OCI-LY7 (cell line): ENCODE data around the gene STRADB. TPM values are rescaled to one million over a fixed set of nuclear protein-coding genes. Genes with fewer than 3 reads are reported as not detected.

Experiments used
- BruUV-seq: library from RNA; stranded (reverse); fragments of 400-500 nt; replicated peaks from 2 replicates; lab custom pipeline; 2021; lab: Mats Ljungman, UMichigan
- CTCF ChIA-PET: fragments of 300-600 bp; sonication (Branson Sonifier 250); formaldehyde crosslinking; loops from one replicate; lab custom pipeline; 2022; ENCODE audit warnings: antibody characterized with exemption; ENCODE audit not compliant: unreplicated experiment; lab: Charles Lee
- POLR2A ChIA-PET: fragments of 300-600 bp; sonication (Branson Sonifier 250); formaldehyde crosslinking; loops from one replicate; lab custom pipeline; 2022; ENCODE audit warnings: antibody characterized with exemption; lab: Charles Lee
- DNase-seq: peaks from one replicate; pipeline ENCODE4 v3.0.0-alpha.2; 2015; ENCODE audit warnings: low spot score
- H2AFZ ChIP-seq: fragments of 200-600 bp; sonication (generic), shearing (Covaris generic); 2 replicates; pipeline ENCODE4 v1.6.1; 2014; ENCODE audit warnings: mild to moderate bottlenecking, antibody characterized with exemption, low read length, moderate library complexity
- H3K27ac ChIP-seq: fragments of 200-600 bp; sonication (generic); 2 replicates; pipeline ENCODE4 v1.5.1; 2014; ENCODE audit warnings: mixed run types, low read depth, mild to moderate bottlenecking, moderate library complexity, low read length, inconsistent platforms; ENCODE audit not compliant: poor library complexity, severe bottlenecking
- H3K36me3 ChIP-seq: fragments of 200-600 bp; sonication (generic); 2 replicates; pipeline ENCODE4 v1.6.1; 2014; ENCODE audit warnings: mild to moderate bottlenecking, antibody characterized with exemption, low read length, moderate library complexity, mixed read lengths; ENCODE audit not compliant: insufficient read depth
- H3K4me1 ChIP-seq: fragments of 200-600 bp; sonication (generic); 2 replicates; pipeline ENCODE4 v1.5.1; 2014; ENCODE audit warnings: mild to moderate bottlenecking, low read length; ENCODE audit not compliant: insufficient read depth, poor library complexity, severe bottlenecking
- H3K4me2 ChIP-seq: fragments of 200-600 bp; sonication (generic); 2 replicates; pipeline ENCODE4 v1.6.1; 2014; ENCODE audit warnings: mild to moderate bottlenecking, low read length
- H3K4me3 ChIP-seq: fragments of 200-600 bp; sonication (generic); 2 replicates; pipeline ENCODE4 v1.5.1; 2014; ENCODE audit warnings: mild to moderate bottlenecking, low read depth, low read length; ENCODE audit not compliant: poor library complexity, severe bottlenecking
- H3K79me2 ChIP-seq: fragments of 200-600 bp; sonication (generic); 2 replicates; pipeline ENCODE4 v1.6.1; 2016; ENCODE audit warnings: low read depth, mild to moderate bottlenecking, low read length, moderate library complexity, mixed read lengths; ENCODE audit not compliant: insufficient read depth
- H3K9me2 ChIP-seq: fragments of 200-600 bp; sonication (generic); 2 replicates; pipeline ENCODE4 v1.6.1; 2016; ENCODE audit warnings: mild to moderate bottlenecking, low read length, mixed read lengths; ENCODE audit not compliant: insufficient read depth
- H3K9me3 ChIP-seq: fragments of 200-600 bp; sonication (generic); 2 replicates; pipeline ENCODE4 v1.6.1; 2014; ENCODE audit warnings: mild to moderate bottlenecking, mixed run types, low read length, mixed read lengths
- H4K20me1 ChIP-seq: fragments of 200-600 bp; sonication (generic); 2 replicates; pipeline ENCODE4 v1.6.1; 2014; ENCODE audit warnings: mild to moderate bottlenecking, antibody characterized with exemption, low read length, moderate library complexity, mixed read lengths; ENCODE audit not compliant: insufficient read depth
- EZH2phosphoT487 ChIP-seq: fragments of 200-600 bp; sonication (generic); IDR thresholded peaks from 2 replicates; pipeline ENCODE4 v1.6.1; 2018; ENCODE audit warnings: low read depth, borderline replicate concordance, mild to moderate bottlenecking, mixed run types, antibody characterized with exemption, low read length, moderate library complexity, mixed read lengths
- intact Hi-C: fragments of 100-400 bp; cut with micrococcal nuclease; formaldehyde crosslinking; loops from one replicate; pipeline ENCODE4 v1.10.0; 2022; ENCODE audit not compliant: unreplicated experiment
- total RNA-seq, 2 experiments: library from RNA; depleted of rRNA in 1 of 2; stranded (reverse); fragments of >200 nt in 1 of 2; shearing (Covaris generic) in 1 of 2; gene quantifications; 2 replicates each; pipeline ENCODE4 v1.2.3, GENCODE V29; 2014 to 2022
- TF ChIP-seq, protein P1 (sequence below): fragments of 200-600 bp; sonication (generic); conservative IDR thresholded peaks from 2 replicates; pipeline ENCODE4 v1.5.1; 2014; ENCODE audit warnings: mild to moderate bottlenecking, antibody characterized with exemption, low read length, moderate library complexity, mixed read lengths

Gene STRADB
- total RNA-seq, 2 experiments from 2014 or later, result 8.4 to 21.4 TPM

- no peak overlapping the region for H3K4me3 ChIP-seq
- POLR2A ChIA-PET, result no interaction called here
- BruUV-seq, result no TSS peak
- no peak overlapping the region for H3K4me2 ChIP-seq
- H3K9me2 ChIP-seq, result no peaks in the 10 kb centered on the region
- no peaks in the 10 kb centered on the region for H4K20me1 ChIP-seq
- TF ChIP-seq, protein P1, sequence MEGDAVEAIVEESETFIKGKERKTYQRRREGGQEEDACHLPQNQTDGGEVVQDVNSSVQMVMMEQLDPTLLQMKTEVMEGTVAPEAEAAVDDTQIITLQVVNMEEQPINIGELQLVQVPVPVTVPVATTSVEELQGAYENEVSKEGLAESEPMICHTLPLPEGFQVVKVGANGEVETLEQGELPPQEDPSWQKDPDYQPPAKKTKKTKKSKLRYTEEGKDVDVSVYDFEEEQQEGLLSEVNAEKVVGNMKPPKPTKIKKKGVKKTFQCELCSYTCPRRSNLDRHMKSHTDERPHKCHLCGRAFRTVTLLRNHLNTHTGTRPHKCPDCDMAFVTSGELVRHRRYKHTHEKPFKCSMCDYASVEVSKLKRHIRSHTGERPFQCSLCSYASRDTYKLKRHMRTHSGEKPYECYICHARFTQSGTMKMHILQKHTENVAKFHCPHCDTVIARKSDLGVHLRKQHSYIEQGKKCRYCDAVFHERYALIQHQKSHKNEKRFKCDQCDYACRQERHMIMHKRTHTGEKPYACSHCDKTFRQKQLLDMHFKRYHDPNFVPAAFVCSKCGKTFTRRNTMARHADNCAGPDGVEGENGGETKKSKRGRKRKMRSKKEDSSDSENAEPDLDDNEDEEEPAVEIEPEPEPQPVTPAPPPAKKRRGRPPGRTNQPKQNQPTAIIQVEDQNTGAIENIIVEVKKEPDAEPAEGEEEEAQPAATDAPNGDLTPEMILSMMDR, result no peak
- TF ChIP-seq EZH2phosphoT487, result no peak
- intact Hi-C loops, result no loop called here
- H3K9me3 ChIP-seq, result no peaks in the 10 kb centered on the region
- DNase-seq, result no peak
- CTCF ChIA-PET, result no interaction called here
- H2AFZ ChIP-seq, result no peak overlapping the region
- no peak overlapping the region for H3K27ac ChIP-seq
- no peaks in the 10 kb centered on the region for H3K79me2 ChIP-seq
- H3K4me1 ChIP-seq, result no peaks in the 10 kb centered on the region
- no peaks in the 10 kb centered on the region for H3K36me3 ChIP-seq
Measured at GRCh38 chr2:201513271-201513670, 61.7 kb downstream of the STRADB start.

- no peak for TF ChIP-seq EZH2phosphoT487
- TF ChIP-seq, protein P1, result no peak
- H2AFZ ChIP-seq, result no peak overlapping the region
- H3K79me2 ChIP-seq, result no peaks in the 10 kb centered on the region
- ChIA-PET CTCF (no interaction called here), POLR2A (no interaction called here)
- no peaks in the 10 kb centered on the region for H3K36me3 ChIP-seq
- no peaks in the 10 kb centered on the region for H3K9me2 ChIP-seq
- no peaks in the 10 kb centered on the region for H4K20me1 ChIP-seq
- DNase-seq, result no peak
- H3K4me2 ChIP-seq, result no peak overlapping the region
- no peak overlapping the region for H3K27ac ChIP-seq
- intact Hi-C loops, result no loop called here
- H3K4me1 ChIP-seq, result no peaks in the 10 kb centered on the region
- no peak overlapping the region for H3K4me3 ChIP-seq
- H3K9me3 ChIP-seq, result 0 out of 2 replicates have a peak, but pooled peaks cover 4% of the 10 kb centered on the region
- BruUV-seq, result no TSS peak
Measured at GRCh38 chr2:201515573-201516246, 64.2 kb downstream of the STRADB start.

DNA sequence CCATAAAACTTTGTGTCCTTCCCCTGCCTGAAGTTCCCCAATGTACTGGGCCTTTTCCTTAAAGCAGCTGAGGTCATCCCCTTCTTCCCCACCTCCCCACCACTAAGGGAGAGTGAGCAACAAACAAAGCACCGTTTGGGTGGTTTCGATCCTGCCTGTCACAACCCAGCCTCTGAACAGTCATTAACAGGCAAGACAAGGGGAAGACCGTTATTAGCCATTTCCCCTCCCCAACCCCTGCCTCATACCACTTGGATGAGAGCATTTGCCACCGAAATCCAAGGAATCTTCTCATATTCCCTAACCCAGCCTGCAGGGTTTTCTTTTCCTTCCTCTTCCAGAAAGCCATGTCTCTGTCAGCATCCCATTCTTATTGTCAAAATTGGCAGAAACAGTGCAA is 65.6 kb downstream of the STRADB start:
- Histone ChIP-seq H4K20me1 (no peaks in the 10 kb centered on the region), H3K4me2 (no peak overlapping the region), H3K9me3 (0 out of 2 replicates have a peak, but pooled peaks cover 4% of the 10 kb centered on the region), H3K9me2 (no peaks in the 10 kb centered on the region), H3K79me2 (no peaks in the 10 kb centered on the region), H3K4me3 (no peak overlapping the region), H3K36me3 (no peaks in the 10 kb centered on the region), H3K4me1 (no peaks in the 10 kb centered on the region), H3K27ac (no peak overlapping the region), H2AFZ (no peak overlapping the region)
- ChIA-PET CTCF (no interaction called here), POLR2A (interaction anchor here (0.5 kb wide), 1 partner anchor 110 kb away, joined by 3 read pairs; no protein-coding TSS in a partner anchor)
- intact Hi-C loops, result no loop called here
- TF ChIP-seq, protein P1, result no peak
- TF ChIP-seq EZH2phosphoT487, result no peak
- DNase-seq, result no peak
- BruUV-seq, result no TSS peak
